ENCODE results near the gene PLIN5.

GRCh38 chr19:4567584-4568071, 32.6 kb upstream of the PLIN5 start:
- TF ChIP-seq CTCF (conservative IDR thresholded peaks at IDR 0.05 in 1 of 2, IDR thresholded peaks at IDR 0.05 in 1 of 2; ENCODE audit: extremely low read depth in 1 of 2, insufficient read depth in 1 of 2, low read depth in 1 of 2, low read length in 2 of 2) (peak; percentile 78 to 89), EZH2 (IDR thresholded peaks at IDR 0.05; ENCODE audit: borderline replicate concordance, low read length) (no peak)
